MCF 10A (cell line): ENCODE measurements around the gene FER. TPM values are rescaled to one million over a fixed set of nuclear protein-coding genes. Genes with fewer than 3 reads are reported as not detected.

Experiments
- BruUV-seq: library from RNA; stranded (reverse); fragments of 400-500 nt; replicated peaks from 2 replicates; lab custom pipeline; 2021; lab: Mats Ljungman, UMichigan
- CTCF ChIA-PET: fragments of 300-600 bp; sonication (Branson Sonifier 250); formaldehyde crosslinking; extraction: SDS; loops from one replicate; lab custom pipeline; 2021; ENCODE audit warnings: antibody characterized with exemption, inconsistent platforms; lab: Yijun Ruan, JAX
- POLR2A ChIA-PET: fragments of 300-600, 350-650 bp; sonication (Branson Sonifier 250); formaldehyde crosslinking; extraction: SDS; loops from one replicate; lab custom pipeline; 2020; ENCODE audit warnings: antibody characterized with exemption, inconsistent platforms; lab: Yijun Ruan, JAX
- DNase-seq: peaks from one replicate; pipeline ENCODE4 v3.0.0-alpha.2; 2018; ENCODE audit not compliant: unreplicated experiment
- H3K27ac Mint-ChIP-seq: one replicate; pipeline ENCODE4 v1.8.0; 2022; ENCODE audit warnings: mild to moderate bottlenecking, low read depth, mixed read lengths; ENCODE audit not compliant: unreplicated experiment
- H3K27me3 Mint-ChIP-seq: one replicate; pipeline ENCODE4 v1.8.0; 2022; ENCODE audit warnings: mixed read lengths; ENCODE audit not compliant: insufficient read depth, unreplicated experiment
- H3K36me3 Mint-ChIP-seq: one replicate; pipeline ENCODE4 v1.8.0; 2022; ENCODE audit warnings: mild to moderate bottlenecking, moderate library complexity, mixed read lengths; ENCODE audit not compliant: insufficient read depth, unreplicated experiment
- H3K4me1 Mint-ChIP-seq: one replicate; pipeline ENCODE4 v1.8.0; 2022; ENCODE audit warnings: mixed read lengths; ENCODE audit not compliant: insufficient read depth, unreplicated experiment
- H3K4me3 Mint-ChIP-seq: one replicate; pipeline ENCODE4 v1.8.0; 2022; ENCODE audit warnings: mild to moderate bottlenecking, moderate library complexity, mixed read lengths; ENCODE audit not compliant: unreplicated experiment
- H3K9me3 Mint-ChIP-seq: one replicate; pipeline ENCODE4 v1.8.0; 2022; ENCODE audit warnings: mixed read lengths; ENCODE audit not compliant: unreplicated experiment
- CTCF ChIP-seq: fragments of 200-600 bp; IDR thresholded peaks from one replicate; pipeline ENCODE4 v1.8.0; 2022; ENCODE audit warnings: antibody characterized with exemption, mild to moderate bottlenecking; ENCODE audit not compliant: unreplicated experiment
- intact Hi-C: fragments of 100-400 bp; cut with micrococcal nuclease; formaldehyde crosslinking; loops from 2 replicates; pipeline ENCODE4 v1.14.1; 2022
- total RNA-seq: library from RNA; stranded (reverse); gene quantifications from 2 replicates; pipeline ENCODE4 v1.2.3, GENCODE V29; 2022

FER gene
- total RNA-seq, 1 experiment from 2014 or later, result 71.1 TPM

- TF ChIP-seq CTCF, result no peak
- Mint-ChIP-seq H3K4me1 (no peaks in the 10 kb centered on the region), H3K9me3 (no peaks in the 10 kb centered on the region), H3K27me3 (no peaks in the 10 kb centered on the region), H3K36me3 (peaks cover 7% of the 10 kb centered on the region), H3K4me3 (no peak overlapping the region), H3K27ac (no peak overlapping the region)
- intact Hi-C loops, result no loop called here
- POLR2A ChIA-PET, result interaction anchor here (0.7 kb wide), 1 partner anchor 11 kb away, joined by 3 read pairs; no protein-coding TSS in a partner anchor
- no TSS peak for BruUV-seq
- DNase-seq, result no peak
- CTCF ChIA-PET, result interaction anchor here (0.5 to 0.6 kb wide), 2 partner anchors 9 to 93 kb away, joined by 3 to 4 read pairs; no protein-coding TSS in a partner anchor
Measured at GRCh38 chr5:109141222-109142200, 393.8 kb downstream of the FER start.

- no peak overlapping the region for H3K27ac Mint-ChIP-seq
- intact Hi-C loops, result no loop called here
- POLR2A ChIA-PET, result no interaction called here
- H3K4me1 Mint-ChIP-seq, result no peaks in the 10 kb centered on the region
- no peak for DNase-seq
- H3K9me3 Mint-ChIP-seq, result no peaks in the 10 kb centered on the region
- H3K4me3 Mint-ChIP-seq, result no peak overlapping the region
- no peak for TF ChIP-seq CTCF
- peaks cover 7% of the 10 kb centered on the region for H3K36me3 Mint-ChIP-seq
- CTCF ChIA-PET, result no interaction called here
- no peaks in the 10 kb centered on the region for H3K27me3 Mint-ChIP-seq
- BruUV-seq, result no TSS peak
Measured at GRCh38 chr5:109143031-109143430, 395.3 kb downstream of the FER start.

GRCh38 chr5:109145139-109145538 lies 397.4 kb downstream of the FER start:
- Mint-ChIP-seq H3K27me3 (no peaks in the 10 kb centered on the region), H3K36me3 (peaks cover 13% of the 10 kb centered on the region), H3K9me3 (no peaks in the 10 kb centered on the region), H3K27ac (no peak overlapping the region), H3K4me3 (no peak overlapping the region), H3K4me1 (peaks cover 2% of the 10 kb centered on the region)
- DNase-seq, result no peak
- no peak for TF ChIP-seq CTCF
- CTCF ChIA-PET, result interaction anchor here (0.6 kb wide), 1 partner anchor 512 kb away, joined by 4 read pairs; no protein-coding TSS in a partner anchor
- POLR2A ChIA-PET, result no interaction called here
- no TSS peak for BruUV-seq
- intact Hi-C loops, result no loop called here

GRCh38 chr5:109146591-109146990 lies 398.9 kb downstream of the FER start:
- no peak for TF ChIP-seq CTCF
- peaks cover 4% of the 10 kb centered on the region for H3K4me1 Mint-ChIP-seq
- ChIA-PET POLR2A (interaction anchor here (1.2 kb wide), 1 partner anchor 9 kb away, joined by 3 read pairs; no protein-coding TSS in a partner anchor), CTCF (no interaction called here)
- no peak overlapping the region for H3K27ac Mint-ChIP-seq
- intact Hi-C loops, result no loop called here
- H3K36me3 Mint-ChIP-seq, result peaks cover 15% of the 10 kb centered on the region
- no peak overlapping the region for H3K4me3 Mint-ChIP-seq
- no peaks in the 10 kb centered on the region for H3K27me3 Mint-ChIP-seq
- DNase-seq, result no peak
- H3K9me3 Mint-ChIP-seq, result no peaks in the 10 kb centered on the region
- BruUV-seq, result no TSS peak
